ENCODE results near the gene PRKCQ. TPM values are rescaled to one million over a fixed set of nuclear protein-coding genes. Genes with fewer than 3 reads are reported as not detected.

PRKCQ gene
- polyA plus RNA-seq, 1 donor (not counting 4 experiments of a cell fraction or from before 2014, with no cell fraction given) = 7.5 TPM

DNA sequence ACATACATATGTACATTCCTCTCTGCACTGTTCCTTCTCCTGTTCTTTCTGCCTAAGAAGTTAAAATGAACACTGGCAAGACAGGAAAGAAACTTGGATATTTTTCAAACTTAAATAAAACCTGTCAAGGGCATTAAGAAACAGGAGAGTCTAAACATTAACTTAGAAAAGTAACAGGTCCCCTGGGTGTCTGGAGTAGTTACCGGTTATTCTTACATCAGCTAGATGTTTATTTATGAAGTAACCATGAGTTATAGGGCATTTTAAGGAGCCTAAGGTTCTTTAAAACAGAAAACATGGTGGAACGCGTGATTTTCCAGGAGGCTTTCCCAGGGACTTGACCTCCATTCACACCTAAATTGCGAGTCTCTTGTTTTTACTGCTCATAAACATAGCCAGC, 148.2 kb downstream of the PRKCQ start:
- FAIRE-seq (no peak), DNase-seq (ENCODE audit: low read depth, low spot score) (no peak)
- Histone ChIP-seq H3K27me3 (ENCODE audit: control insufficient read depth, extremely low read depth, insufficient read depth, low read length) (no peaks in the 10 kb centered on the region), H3K4me1 (ENCODE audit: control insufficient read depth, extremely low read depth, insufficient read depth, low read length) (no peaks in the 10 kb centered on the region), H4K20me1 (ENCODE audit: control insufficient read depth, extremely low read depth, insufficient read depth, low read length) (no peaks in the 10 kb centered on the region), H3K27ac (ENCODE audit: control insufficient read depth, insufficient read depth, low read length) (no peak overlapping the region), H3K9me1 (ENCODE audit: control insufficient read depth, extremely low read depth, insufficient read depth, low read length) (no peaks in the 10 kb centered on the region), H3K36me3 (ENCODE audit: control insufficient read depth in 2 of 2, extremely low read depth in 1 of 2, insufficient read depth in 2 of 2, low read length in 2 of 2) (no peaks in the 10 kb centered on the region), H2AFZ (ENCODE audit: control insufficient read depth, low read length) (no peak overlapping the region), H3K9me3 (ENCODE audit: control insufficient read depth, low read depth, low read length) (no peaks in the 10 kb centered on the region), H3K4me2 (ENCODE audit: control insufficient read depth, extremely low read depth, insufficient read depth, low read depth, low read length) (no peak overlapping the region), H3K9ac (ENCODE audit: control insufficient read depth, extremely low read depth, insufficient read depth, low read length) (no peak overlapping the region), H3K4me3 (ENCODE audit: control insufficient read depth in 2 of 3, extremely low read depth in 1 of 3, insufficient read depth in 2 of 3, low read depth in 1 of 3, low read length in 3 of 3) (no peak overlapping the region), H3K79me2 (ENCODE audit: control insufficient read depth, insufficient read depth, low read length) (no peaks in the 10 kb centered on the region)
- no peak for TF ChIP-seq EZH2 (IDR thresholded peaks at IDR 0.05; ENCODE audit: low read length)
- TF ChIP-seq, protein P1, sequence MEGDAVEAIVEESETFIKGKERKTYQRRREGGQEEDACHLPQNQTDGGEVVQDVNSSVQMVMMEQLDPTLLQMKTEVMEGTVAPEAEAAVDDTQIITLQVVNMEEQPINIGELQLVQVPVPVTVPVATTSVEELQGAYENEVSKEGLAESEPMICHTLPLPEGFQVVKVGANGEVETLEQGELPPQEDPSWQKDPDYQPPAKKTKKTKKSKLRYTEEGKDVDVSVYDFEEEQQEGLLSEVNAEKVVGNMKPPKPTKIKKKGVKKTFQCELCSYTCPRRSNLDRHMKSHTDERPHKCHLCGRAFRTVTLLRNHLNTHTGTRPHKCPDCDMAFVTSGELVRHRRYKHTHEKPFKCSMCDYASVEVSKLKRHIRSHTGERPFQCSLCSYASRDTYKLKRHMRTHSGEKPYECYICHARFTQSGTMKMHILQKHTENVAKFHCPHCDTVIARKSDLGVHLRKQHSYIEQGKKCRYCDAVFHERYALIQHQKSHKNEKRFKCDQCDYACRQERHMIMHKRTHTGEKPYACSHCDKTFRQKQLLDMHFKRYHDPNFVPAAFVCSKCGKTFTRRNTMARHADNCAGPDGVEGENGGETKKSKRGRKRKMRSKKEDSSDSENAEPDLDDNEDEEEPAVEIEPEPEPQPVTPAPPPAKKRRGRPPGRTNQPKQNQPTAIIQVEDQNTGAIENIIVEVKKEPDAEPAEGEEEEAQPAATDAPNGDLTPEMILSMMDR (optimal IDR thresholded peaks at IDR 0.05 in 1 of 3, IDR thresholded peaks at IDR 0.05 in 1 of 3, conservative IDR thresholded peaks at IDR 0.05 in 1 of 3; ENCODE audit: extremely low read depth in 1 of 3, insufficient read depth in 2 of 3, low read length in 3 of 3) = no peak
- dilution Hi-C loops (cut with MboI; ENCODE audit: extremely low pct_ligation_motif_present, low sequenced_read_pairs) = no loop called here

DNA sequence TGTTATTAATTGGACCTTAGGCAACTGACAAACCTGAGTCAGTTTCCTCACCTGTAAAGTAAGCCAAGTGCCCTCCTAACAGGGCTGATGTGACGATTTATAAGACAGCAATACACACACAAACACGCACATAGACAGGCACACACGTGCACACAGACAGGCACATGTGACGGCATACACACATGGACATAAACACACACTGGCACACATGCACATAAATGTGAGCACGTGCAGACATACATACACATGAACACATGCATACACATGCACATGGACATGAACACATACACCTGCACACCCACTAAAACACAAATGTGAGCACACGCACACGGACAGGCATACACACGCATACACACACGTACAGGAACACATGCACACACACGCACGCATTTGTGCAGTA, 148.9 kb downstream of the PRKCQ start:
- Histone ChIP-seq H3K9me3 (ENCODE audit: control insufficient read depth, low read depth, low read length) (no peaks in the 10 kb centered on the region), H3K27ac (ENCODE audit: control insufficient read depth, insufficient read depth, low read length) (no peak overlapping the region), H3K9ac (ENCODE audit: control insufficient read depth, extremely low read depth, insufficient read depth, low read length) (no peak overlapping the region), H3K79me2 (ENCODE audit: control insufficient read depth, insufficient read depth, low read length) (no peaks in the 10 kb centered on the region), H3K4me3 (ENCODE audit: control insufficient read depth in 2 of 3, extremely low read depth in 1 of 3, insufficient read depth in 2 of 3, low read depth in 1 of 3, low read length in 3 of 3) (no peak overlapping the region), H3K4me2 (ENCODE audit: control insufficient read depth, extremely low read depth, insufficient read depth, low read depth, low read length) (no peak overlapping the region), H3K27me3 (ENCODE audit: control insufficient read depth, extremely low read depth, insufficient read depth, low read length) (no peaks in the 10 kb centered on the region), H3K9me1 (ENCODE audit: control insufficient read depth, extremely low read depth, insufficient read depth, low read length) (no peaks in the 10 kb centered on the region), H2AFZ (ENCODE audit: control insufficient read depth, low read length) (no peak overlapping the region), H3K4me1 (ENCODE audit: control insufficient read depth, extremely low read depth, insufficient read depth, low read length) (no peaks in the 10 kb centered on the region), H4K20me1 (ENCODE audit: control insufficient read depth, extremely low read depth, insufficient read depth, low read length) (no peaks in the 10 kb centered on the region), H3K36me3 (ENCODE audit: control insufficient read depth in 2 of 2, extremely low read depth in 1 of 2, insufficient read depth in 2 of 2, low read length in 2 of 2) (no peaks in the 10 kb centered on the region)
- DNase-seq (ENCODE audit: low read depth, low spot score) (no peak), FAIRE-seq (no peak)
- TF ChIP-seq EZH2 (IDR thresholded peaks at IDR 0.05; ENCODE audit: low read length) = no peak
- TF ChIP-seq, protein P1 (optimal IDR thresholded peaks at IDR 0.05 in 1 of 3, IDR thresholded peaks at IDR 0.05 in 1 of 3, conservative IDR thresholded peaks at IDR 0.05 in 1 of 3; ENCODE audit: extremely low read depth in 1 of 3, insufficient read depth in 2 of 3, low read length in 3 of 3) = no peak
- dilution Hi-C loops (cut with MboI; ENCODE audit: extremely low pct_ligation_motif_present, low sequenced_read_pairs) = no loop called here

Measured in keratinocyte (primary cell).